ENCODE results near the gene ACBD7. TPM values are rescaled to one million over a fixed set of nuclear protein-coding genes. Genes with fewer than 3 reads are reported as not detected.

Gene ACBD7
- total RNA-seq, 2 donors from 2014 or later: 0.91 to 3.5 TPM

- TF ChIP-seq CTCF (IDR thresholded peaks at IDR 0.05): no peak
- no peak for TF ChIP-seq POLR2AphosphoS5 (IDR thresholded peaks at IDR 0.05)
- no peak for TF ChIP-seq POLR2A (IDR thresholded peaks at IDR 0.05)
- intact Hi-C loops (cut with DNase I): no loop called here
- no peaks in the 10 kb centered on the region for H3K9me3 ChIP-seq
Measured at GRCh38 chr10:15068802-15069201, 19.8 kb downstream of the ACBD7 start.

GRCh38 chr10:15067154-15067553 is 21.4 kb downstream of the ACBD7 start:
- no peaks in the 10 kb centered on the region for H3K4me1 ChIP-seq (replicated peaks)
- intact Hi-C loops (cut with DNase I): no loop called here
- no peak overlapping the region for H3K27ac ChIP-seq
- WGBS: 93% methylated on average over 5 of the region's 5 CpGs
- no peaks in the 10 kb centered on the region for H3K9me3 ChIP-seq
- no peaks in the 10 kb centered on the region for H3K27me3 ChIP-seq (replicated peaks; ENCODE audit: insufficient read depth)
- no peak for DNase-seq (ENCODE audit: low spot score)
- TF ChIP-seq POLR2AphosphoS5 (IDR thresholded peaks at IDR 0.05) (no peak), POLR2A (IDR thresholded peaks at IDR 0.05) (no peak), CTCF (IDR thresholded peaks at IDR 0.05) (no peak)
- H3K36me3 ChIP-seq: no peaks in the 10 kb centered on the region
- H3K4me3 ChIP-seq: no peak overlapping the region

More at GRCh38 chr10:15068802-15069201, 19.8 kb downstream of the ACBD7 start:
- Histone ChIP-seq H3K36me3 (no peaks in the 10 kb centered on the region), H3K4me3 (no peak overlapping the region), H3K4me1 (replicated peaks) (no peaks in the 10 kb centered on the region), H3K27ac (no peak overlapping the region), H3K27me3 (replicated peaks; ENCODE audit: insufficient read depth) (no peaks in the 10 kb centered on the region)
- DNase-seq (ENCODE audit: low spot score): no peak
- WGBS: 81% methylated on average over 3 of the region's 3 CpGs

- H3K9me3 ChIP-seq: no peaks in the 10 kb centered on the region
- intact Hi-C loops (cut with DNase I): no loop called here
- WGBS: 94% methylated on average over 2 of the region's 2 CpGs
- no peak overlapping the region for H3K27ac ChIP-seq
- H3K36me3 ChIP-seq: no peaks in the 10 kb centered on the region
- H3K4me3 ChIP-seq: no peak overlapping the region
- no peak for DNase-seq (ENCODE audit: low spot score)
- H3K27me3 ChIP-seq (replicated peaks; ENCODE audit: insufficient read depth): no peaks in the 10 kb centered on the region
- TF ChIP-seq POLR2AphosphoS5 (IDR thresholded peaks at IDR 0.05): no peak
- no peak for TF ChIP-seq POLR2A (IDR thresholded peaks at IDR 0.05)
- TF ChIP-seq CTCF (IDR thresholded peaks at IDR 0.05): no peak
- no peaks in the 10 kb centered on the region for H3K4me1 ChIP-seq (replicated peaks)
Measured at GRCh38 chr10:15060638-15061037, 27.9 kb downstream of the ACBD7 start.

- Histone ChIP-seq H3K27me3 (replicated peaks; ENCODE audit: insufficient read depth) (no peaks in the 10 kb centered on the region), H3K27ac (no peak overlapping the region), H3K36me3 (no peaks in the 10 kb centered on the region), H3K4me3 (no peak overlapping the region), H3K9me3 (no peaks in the 10 kb centered on the region), H3K4me1 (replicated peaks) (no peaks in the 10 kb centered on the region)
- WGBS: 80% methylated on average over 4 of the region's 4 CpGs
- intact Hi-C loops (cut with DNase I): no loop called here
- TF ChIP-seq POLR2AphosphoS5 (IDR thresholded peaks at IDR 0.05): no peak
- no peak for TF ChIP-seq CTCF (IDR thresholded peaks at IDR 0.05)
- no peak for TF ChIP-seq POLR2A (IDR thresholded peaks at IDR 0.05)
- no peak for DNase-seq (ENCODE audit: low spot score)
Measured at GRCh38 chr10:15059914-15060313, 28.7 kb downstream of the ACBD7 start.

- Histone ChIP-seq H3K4me3 (no peak overlapping the region), H3K9me3 (no peaks in the 10 kb centered on the region), H3K27me3 (replicated peaks; ENCODE audit: insufficient read depth) (no peaks in the 10 kb centered on the region), H3K4me1 (replicated peaks) (no peaks in the 10 kb centered on the region), H3K36me3 (no peaks in the 10 kb centered on the region), H3K27ac (no peak overlapping the region)
- WGBS: 29% methylated on average over 1 of the region's 1 CpG
- no peak for TF ChIP-seq POLR2A (IDR thresholded peaks at IDR 0.05)
- TF ChIP-seq CTCF (IDR thresholded peaks at IDR 0.05): no peak
- no peak for TF ChIP-seq POLR2AphosphoS5 (IDR thresholded peaks at IDR 0.05)
- DNase-seq (ENCODE audit: low spot score): no peak
- intact Hi-C loops (cut with DNase I): no loop called here
Measured at GRCh38 chr10:15058689-15059088, 29.9 kb downstream of the ACBD7 start.

Measured in prostate gland (tissue), 2 donors.